Body of pancreas (tissue), 4 donors: ENCODE results near the gene CHST14. TPM values are rescaled to one million over a fixed set of nuclear protein-coding genes. Genes with fewer than 3 reads are reported as not detected.

Experiments used
- ATAC-seq: fragments of 150-250 bp; one replicate; pipeline ENCODE4 v1.9.1; 2016
- DNase-seq, 4 donors: peaks; one replicate each; pipeline ENCODE4 v3.0.0-alpha.2; 2019
- H3K27ac ChIP-seq, 4 donors: fragments of 200-600 bp; sonication (generic); 1 replicate in 3 of 4; 2 replicates in 1 of 4; pipeline versions ENCODE4 v1.5.1 to v1.6.1; 2016 to 2019; ENCODE audit warnings: mild to moderate bottlenecking in 1 of 4, mixed read lengths in 1 of 4, moderate library complexity in 1 of 4
- H3K27me3 ChIP-seq, 2 donors: fragments of 200-600 bp; sonication (generic); one replicate each; pipeline ENCODE4 v1.6.0; 2016; ENCODE audit warnings: mild to moderate bottlenecking in 1 of 2
- H3K36me3 ChIP-seq, 2 donors: fragments of 200-600 bp; sonication (generic); replicated peaks in 1 of 2; 2 replicates each; pipeline ENCODE4 v1.5.1; 2016; ENCODE audit warnings: low read depth in 2 of 2; ENCODE audit not compliant: insufficient read depth in 1 of 2
- H3K4me1 ChIP-seq: fragments of 200-600 bp; sonication (generic); one replicate; pipeline ENCODE4 v1.6.0; 2016
- H3K4me3 ChIP-seq, 2 donors: fragments of 200-600 bp; sonication (generic); 1 replicate in 1 of 2; 2 replicates in 1 of 2; pipeline ENCODE4 v1.5.1; 2016 to 2019
- H3K9me3 ChIP-seq, 3 donors: fragments of 200-600 bp; sonication (generic); 1 replicate in 2 of 3; 2 replicates in 1 of 3; pipeline ENCODE4 v1.5.1; 2016
- CTCF ChIP-seq, 7 experiments: fragments of 450-650 bp in 4 of 7; fragments of 200-600 bp in 3 of 7; sonication (generic) in 3 of 7; IDR thresholded peaks; one replicate each; pipeline ENCODE4 v1.5.1; 2016 to 2019; ENCODE audit warnings: antibody characterized with exemption in 7 of 7
- POLR2A ChIP-seq, 3 donors: fragments of 450-650 bp; IDR thresholded peaks; one replicate each; pipeline ENCODE4 v1.6.1; 2016; ENCODE audit warnings: antibody characterized with exemption in 3 of 3, mild to moderate bottlenecking in 2 of 3
- WGBS, 2 donors: methylation state at CpG; one replicate each; pipeline ENCODE4 v1.1.5; 2017; 5-methylcytosine and 5-hydroxymethylcytosine counted together
- intact Hi-C: fragments of 100-400 bp; cut with DNase I; formaldehyde crosslinking; loops from one replicate; pipeline ENCODE4 v1.15.1; 2023
- total RNA-seq, 2 donors: library from RNA; depleted of rRNA; stranded (reverse); fragments of >200 nt; gene quantifications; one replicate each; pipeline ENCODE4 v1.1.0, GENCODE V29; 2016

CHST14 gene
- total RNA-seq, 2 donors from 2014 or later, result 4.7 to 8.6 TPM

GRCh38 chr15:40469776-40470390, 901 bp upstream of the CHST14 start:
- no peak for DNase-seq
- Histone ChIP-seq H3K4me3 (no peak overlapping the region), H3K4me1 (peaks cover 19% of the 10 kb centered on the region), H3K27me3 (no peaks in the 10 kb centered on the region), H3K27ac (peak overlapping the region; percentile 79 to 92 (median 88)), H3K9me3 (no peaks in the 10 kb centered on the region), H3K36me3 (no peaks in the 10 kb centered on the region)
- no peak for ATAC-seq
- intact Hi-C loops, result no loop called here
- 71 to 78% methylated on average over 4 to 7 of the region's 7 CpGs for whole genome bisulfite sequencing, 2 donors
- no peak for TF ChIP-seq POLR2A (IDR thresholded peaks at IDR 0.05)
- TF ChIP-seq CTCF (IDR thresholded peaks at IDR 0.05), result no peak

DNA sequence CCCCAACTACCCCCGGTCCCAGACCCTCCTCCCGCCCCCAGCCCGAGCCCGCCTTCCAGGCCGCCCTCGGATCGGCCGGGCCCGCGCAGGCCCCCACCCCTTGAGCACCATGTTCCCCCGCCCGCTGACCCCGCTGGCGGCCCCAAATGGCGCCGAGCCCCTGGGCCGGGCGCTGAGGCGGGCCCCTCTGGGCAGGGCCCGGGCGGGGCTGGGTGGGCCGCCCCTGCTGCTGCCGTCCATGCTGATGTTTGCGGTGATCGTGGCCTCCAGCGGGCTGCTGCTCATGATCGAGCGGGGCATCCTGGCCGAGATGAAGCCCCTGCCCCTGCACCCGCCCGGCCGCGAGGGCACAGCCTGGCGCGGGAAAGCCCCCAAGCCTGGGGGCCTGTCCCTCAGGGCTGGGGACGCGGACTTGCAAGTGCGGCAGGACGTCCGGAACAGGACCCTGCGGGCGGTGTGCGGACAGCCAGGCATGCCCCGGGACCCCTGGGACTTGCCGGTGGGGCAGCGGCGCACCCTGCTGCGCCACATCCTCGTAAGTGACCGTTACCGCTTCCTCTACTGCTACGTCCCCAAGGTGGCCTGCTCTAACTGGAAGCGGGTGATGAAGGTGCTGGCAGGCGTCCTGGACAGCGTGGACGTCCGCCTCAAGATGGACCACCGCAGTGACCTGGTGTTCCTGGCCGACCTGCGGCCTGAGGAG, 472 bp downstream of the CHST14 start:
- DNase-seq (peak in 3 of 4 donors; percentile 13 to 45 (median 23)), ATAC-seq (peak; percentile 33)
- intact Hi-C loops, result no loop called here
- WGBS, 2 donors, result 0% methylated on average over 38 of the region's 60 CpGs; no CpG with 5 or more reads in 1 of the 2 donors
- Histone ChIP-seq H3K9me3 (no peaks in the 10 kb centered on the region), H3K27me3 (no peaks in the 10 kb centered on the region), H3K27ac (peak overlapping the region; percentile 79 to 92 (median 88)), H3K4me3 (peak overlapping the region; percentile 69 to 70), H3K4me1 (peaks cover 19% of the 10 kb centered on the region), H3K36me3 (no peaks in the 10 kb centered on the region)
- TF ChIP-seq POLR2A (IDR thresholded peaks at IDR 0.05), result no peak
- TF ChIP-seq CTCF (IDR thresholded peaks at IDR 0.05), result no peak

DNA sequence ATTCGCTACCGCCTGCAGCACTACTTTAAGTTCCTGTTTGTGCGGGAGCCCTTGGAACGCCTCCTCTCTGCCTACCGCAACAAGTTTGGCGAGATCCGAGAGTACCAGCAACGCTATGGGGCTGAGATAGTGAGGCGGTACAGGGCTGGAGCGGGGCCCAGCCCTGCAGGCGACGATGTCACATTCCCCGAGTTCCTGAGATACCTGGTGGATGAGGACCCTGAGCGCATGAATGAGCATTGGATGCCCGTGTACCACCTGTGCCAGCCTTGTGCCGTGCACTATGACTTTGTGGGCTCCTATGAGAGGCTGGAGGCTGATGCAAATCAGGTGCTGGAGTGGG, 995 bp downstream of the CHST14 start:
- 2% methylated on average over 16 of the region's 16 CpGs; no CpG with 5 or more reads in 1 of the 2 donors for WGBS, 2 donors
- peak; percentile 63 for ATAC-seq

DNA sequence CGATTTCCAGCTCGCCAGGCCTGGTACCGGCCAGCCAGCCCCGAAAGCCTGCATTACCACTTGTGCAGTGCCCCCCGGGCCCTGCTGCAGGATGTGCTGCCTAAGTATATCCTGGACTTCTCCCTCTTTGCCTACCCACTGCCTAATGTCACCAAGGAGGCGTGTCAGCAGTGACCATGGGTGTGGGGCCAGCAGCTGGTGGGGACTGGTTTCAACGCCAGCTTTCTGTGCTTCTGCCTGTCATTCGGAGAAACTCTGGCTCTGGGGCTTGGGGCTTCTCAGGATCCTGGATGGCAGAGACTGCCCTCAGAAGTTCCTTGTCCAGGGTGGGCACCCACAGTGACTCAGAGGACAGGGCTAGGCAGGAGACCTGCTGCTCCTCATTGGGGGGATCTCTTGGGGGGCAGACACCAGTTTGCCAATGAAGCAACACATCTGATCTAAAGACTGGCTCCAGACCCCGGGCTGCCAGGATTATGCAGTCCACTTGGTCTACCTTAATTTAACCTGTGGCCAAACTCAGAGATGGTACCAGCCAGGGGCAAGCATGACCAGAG, 1.5 kb downstream of the CHST14 start:
- 61% methylated on average over 9 of the region's 9 CpGs; no CpG with 5 or more reads in 1 of the 2 donors for WGBS, 2 donors
- no peaks in the 10 kb centered on the region for H3K9me3 ChIP-seq
- ATAC-seq, result no peak
- no peaks in the 10 kb centered on the region for H3K36me3 ChIP-seq
- peak overlapping the region in 2 of 4 donors; percentile 91 to 92 for H3K27ac ChIP-seq
- intact Hi-C loops, result no loop called here
- DNase-seq, result no peak
- TF ChIP-seq POLR2A (IDR thresholded peaks at IDR 0.05) (no peak), CTCF (IDR thresholded peaks at IDR 0.05) (no peak)
- no peak overlapping the region for H3K4me3 ChIP-seq
- no peaks in the 10 kb centered on the region for H3K27me3 ChIP-seq
- peaks cover 19% of the 10 kb centered on the region for H3K4me1 ChIP-seq

More for the DNA sequence above, 995 bp downstream of the CHST14 start:
- no peaks in the 10 kb centered on the region for H3K9me3 ChIP-seq
- TF ChIP-seq CTCF (IDR thresholded peaks at IDR 0.05) (no peak), POLR2A (IDR thresholded peaks at IDR 0.05) (peak; percentile 52 to 71 (median 55))
- no peaks in the 10 kb centered on the region for H3K36me3 ChIP-seq
- intact Hi-C loops, result no loop called here
- H3K27me3 ChIP-seq, result no peaks in the 10 kb centered on the region
- H3K4me1 ChIP-seq, result peaks cover 19% of the 10 kb centered on the region
- H3K27ac ChIP-seq, result peak overlapping the region; percentile 79 to 92 (median 88)
- H3K4me3 ChIP-seq, result peak overlapping the region in 1 of 2 donors; percentile 69
- peak in 3 of 4 donors; percentile 39 to 69 (median 59) for DNase-seq
